Gastrocnemius medialis (tissue), 4 donors: ENCODE results near the gene AMFR. TPM values are rescaled to one million over a fixed set of nuclear protein-coding genes. Genes with fewer than 3 reads are reported as not detected.

Experiments used
- ATAC-seq, 2 donors: fragments of 150-250 bp; one replicate each; pipeline ENCODE4 v1.9.1; 2016
- DNase-seq, 2 donors: peaks; one replicate each; pipeline ENCODE4 v3.0.0-alpha.2; 2019
- H3K27ac ChIP-seq, 4 donors: fragments of 200-600 bp; sonication (generic); 1 replicate in 1 of 4; 2 replicates in 3 of 4; pipeline ENCODE4 v1.5.1; 2016 to 2018; ENCODE audit warnings: mild to moderate bottlenecking in 2 of 4, moderate library complexity in 1 of 4
- H3K27me3 ChIP-seq, 3 donors: fragments of 200-600 bp; sonication (generic) in 2 of 3; 1 replicate in 1 of 3; 2 replicates in 2 of 3; pipeline versions ENCODE4 v1.5.1 to v1.6.0; 2016 to 2019; ENCODE audit warnings: mild to moderate bottlenecking in 1 of 3, moderate library complexity in 1 of 3
- H3K36me3 ChIP-seq, 2 donors: fragments of 200-600 bp; sonication (generic) in 1 of 2; one replicate each; pipeline ENCODE4 v1.5.1; 2017 to 2018
- H3K4me1 ChIP-seq, 2 donors: fragments of 200-600 bp; sonication (generic) in 1 of 2; one replicate each; pipeline ENCODE4 v1.5.1; 2016 to 2017; ENCODE audit warnings: mild to moderate bottlenecking in 2 of 2
- H3K4me3 ChIP-seq, 4 donors: fragments of 200-600 bp; sonication (generic) in 3 of 4; 1 replicate in 1 of 4; 2 replicates in 3 of 4; pipeline ENCODE4 v1.5.1; 2016 to 2019; ENCODE audit warnings: mild to moderate bottlenecking in 2 of 4
- H3K9me3 ChIP-seq, 3 donors: fragments of 200-600 bp; sonication (generic) in 2 of 3; 1 replicate in 1 of 3; 2 replicates in 2 of 3; pipeline ENCODE4 v1.5.1; 2016 to 2019
- POLR2A ChIP-seq, 2 donors: fragments of 450-650 bp; IDR thresholded peaks; one replicate each; pipeline ENCODE4 v1.6.1; 2017; ENCODE audit warnings: antibody characterized with exemption in 2 of 2, mild to moderate bottlenecking in 2 of 2, moderate library complexity in 2 of 2
- in situ Hi-C, 4 donors: fragments of 200-750 bp; cut with MboI; loops; one replicate each; pipeline versions ENCODE4 v1.15.0 to v1.8.0; 2017; ENCODE audit warnings: low sequenced_read_pairs in 4 of 4
- intact Hi-C: fragments of 100-400 bp; cut with DNase I; formaldehyde crosslinking; loops from one replicate; pipeline ENCODE4 v1.15.1; 2023; ENCODE audit warnings: low total_unique reads
- total RNA-seq, 4 donors: library from RNA; depleted of rRNA; stranded (reverse); fragments of >200 nt; gene quantifications; one replicate each; pipeline versions ENCODE4 v1.1.0 to v1.2.3, GENCODE V29; 2016
- TF ChIP-seq, protein P1 (sequence below), 5 experiments: fragments of 450-650 bp in 3 of 5; fragments of 200-600 bp in 2 of 5; sonication (generic) in 2 of 5; IDR thresholded peaks in 4 of 5; conservative IDR thresholded peaks in 1 of 5; 1 replicate in 4 of 5; 2 replicates in 1 of 5; pipeline ENCODE4 v1.5.1; 2016 to 2019; ENCODE audit warnings: antibody characterized with exemption in 5 of 5, mild to moderate bottlenecking in 3 of 5, moderate library complexity in 3 of 5

Gene AMFR
- total RNA-seq, 4 donors from 2014 or later = 349 to 951 (median 571) TPM

DNA sequence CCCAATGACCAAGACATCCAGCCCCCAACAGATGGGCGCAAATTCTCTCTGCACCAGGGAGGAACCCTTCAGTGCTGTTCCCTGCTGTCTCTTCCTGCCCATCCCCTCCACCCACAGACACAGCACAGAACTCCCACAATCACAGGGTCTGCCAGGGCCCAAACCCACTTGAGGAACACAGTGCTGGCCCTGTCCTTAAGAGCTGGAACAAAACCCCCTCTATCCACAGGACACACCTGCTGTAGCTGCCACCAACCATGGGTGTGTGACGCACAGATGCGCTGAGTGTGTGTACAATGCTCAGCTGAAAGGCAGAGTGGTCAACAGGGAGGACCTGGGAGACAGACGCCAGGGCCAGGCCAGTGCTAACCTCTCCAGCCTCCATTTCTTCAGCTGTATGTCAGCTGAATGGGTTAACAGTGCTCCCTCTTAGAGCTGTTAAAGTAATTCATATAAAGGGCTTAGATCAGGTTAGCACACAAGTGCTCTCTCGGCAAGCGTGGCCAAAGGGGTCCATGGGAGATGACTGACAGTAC lies 62.1 kb downstream of the AMFR start:
- in situ Hi-C loops = no loop called here
- no peak overlapping the region for H3K4me3 ChIP-seq
- H3K27ac ChIP-seq = no peak overlapping the region
- DNase-seq = no peak
- no peak for ATAC-seq
- H3K9me3 ChIP-seq = no peaks in the 10 kb centered on the region
- no peak for TF ChIP-seq POLR2A (IDR thresholded peaks at IDR 0.05)
- TF ChIP-seq, protein P1, sequence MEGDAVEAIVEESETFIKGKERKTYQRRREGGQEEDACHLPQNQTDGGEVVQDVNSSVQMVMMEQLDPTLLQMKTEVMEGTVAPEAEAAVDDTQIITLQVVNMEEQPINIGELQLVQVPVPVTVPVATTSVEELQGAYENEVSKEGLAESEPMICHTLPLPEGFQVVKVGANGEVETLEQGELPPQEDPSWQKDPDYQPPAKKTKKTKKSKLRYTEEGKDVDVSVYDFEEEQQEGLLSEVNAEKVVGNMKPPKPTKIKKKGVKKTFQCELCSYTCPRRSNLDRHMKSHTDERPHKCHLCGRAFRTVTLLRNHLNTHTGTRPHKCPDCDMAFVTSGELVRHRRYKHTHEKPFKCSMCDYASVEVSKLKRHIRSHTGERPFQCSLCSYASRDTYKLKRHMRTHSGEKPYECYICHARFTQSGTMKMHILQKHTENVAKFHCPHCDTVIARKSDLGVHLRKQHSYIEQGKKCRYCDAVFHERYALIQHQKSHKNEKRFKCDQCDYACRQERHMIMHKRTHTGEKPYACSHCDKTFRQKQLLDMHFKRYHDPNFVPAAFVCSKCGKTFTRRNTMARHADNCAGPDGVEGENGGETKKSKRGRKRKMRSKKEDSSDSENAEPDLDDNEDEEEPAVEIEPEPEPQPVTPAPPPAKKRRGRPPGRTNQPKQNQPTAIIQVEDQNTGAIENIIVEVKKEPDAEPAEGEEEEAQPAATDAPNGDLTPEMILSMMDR (IDR thresholded peaks at IDR 0.05 in 4 of 5, conservative IDR thresholded peaks at IDR 0.05 in 1 of 5) = no peak
- peaks cover 14 to 18% of the 10 kb centered on the region in 2 donors for H3K4me1 ChIP-seq
- intact Hi-C loops = no loop called here
- peaks cover 0 to 56% of the 10 kb centered on the region in 2 donors for H3K36me3 ChIP-seq
- no peaks in the 10 kb centered on the region for H3K27me3 ChIP-seq

DNA sequence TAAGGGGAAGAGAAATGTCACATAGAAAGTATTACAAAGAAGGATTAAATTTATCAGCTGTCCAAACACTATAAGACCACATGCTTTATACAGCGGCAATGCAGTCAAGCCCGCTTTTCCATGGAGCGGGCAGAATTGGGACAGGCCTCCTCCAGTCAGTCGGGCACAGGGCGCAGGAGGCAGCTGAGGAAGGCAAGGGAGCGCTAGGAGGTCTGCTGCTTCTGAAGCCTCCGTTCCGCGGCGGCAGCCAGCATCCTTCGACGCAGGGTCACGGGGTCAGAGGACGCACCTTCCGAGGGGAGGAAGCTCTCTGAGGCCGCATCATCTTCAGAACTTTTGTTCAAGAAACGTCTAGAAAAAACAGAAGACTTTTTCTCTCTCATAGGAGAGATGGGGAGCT lies 62.6 kb downstream of the AMFR start:
- peaks cover 0 to 51% of the 10 kb centered on the region in 2 donors for H3K36me3 ChIP-seq
- ATAC-seq = no peak

DNA sequence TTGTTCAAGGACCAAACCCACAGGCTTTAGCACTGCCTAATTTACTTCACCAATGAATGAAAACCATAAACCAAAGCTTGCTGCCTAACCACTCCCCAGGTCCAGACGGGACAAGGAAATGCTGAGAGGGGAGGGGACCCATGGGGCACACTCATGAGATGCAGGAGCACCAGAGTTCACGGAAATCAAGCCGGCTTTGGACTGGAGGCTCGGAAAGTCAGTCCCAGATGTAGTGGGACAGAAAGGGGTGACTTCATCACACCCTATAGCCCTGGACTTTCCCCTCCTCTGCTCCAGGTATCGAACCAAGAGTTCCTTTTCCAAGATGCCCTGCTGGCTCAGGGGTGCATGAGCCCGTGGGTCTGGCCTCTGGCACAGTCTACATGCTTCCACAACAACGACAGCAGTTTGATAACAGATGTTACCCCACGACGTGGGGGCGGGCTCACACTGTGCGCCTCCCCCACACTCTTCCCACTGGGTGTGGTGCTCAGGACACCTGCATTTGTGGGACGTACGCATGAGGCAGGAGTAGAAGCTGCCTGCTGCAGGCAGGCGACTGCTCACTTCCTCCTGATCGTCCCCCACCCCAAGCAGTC lies 63.2 kb downstream of the AMFR start:
- H3K36me3 ChIP-seq = peaks cover 0 to 45% of the 10 kb centered on the region in 2 donors
- in situ Hi-C loops = no loop called here
- peaks cover 20 to 21% of the 10 kb centered on the region in 2 donors for H3K4me1 ChIP-seq
- no peak for TF ChIP-seq POLR2A (IDR thresholded peaks at IDR 0.05)
- TF ChIP-seq, protein P1 (IDR thresholded peaks at IDR 0.05 in 4 of 5, conservative IDR thresholded peaks at IDR 0.05 in 1 of 5) = no peak
- intact Hi-C loops = no loop called here
- ATAC-seq (no peak), DNase-seq (peak in 1 of 2 donors; percentile 11)
- H3K27ac ChIP-seq = no peak overlapping the region
- no peak overlapping the region for H3K4me3 ChIP-seq
- H3K27me3 ChIP-seq = no peaks in the 10 kb centered on the region
- no peaks in the 10 kb centered on the region for H3K9me3 ChIP-seq

More for the DNA sequence above, 62.6 kb downstream of the AMFR start:
- DNase-seq = peak in 1 of 2 donors; percentile 10
- in situ Hi-C loops = no loop called here
- TF ChIP-seq, protein P1 (IDR thresholded peaks at IDR 0.05 in 4 of 5, conservative IDR thresholded peaks at IDR 0.05 in 1 of 5) = no peak
- no peak for TF ChIP-seq POLR2A (IDR thresholded peaks at IDR 0.05)
- Histone ChIP-seq H3K4me1 (peaks cover 16 to 19% of the 10 kb centered on the region in 2 donors), H3K4me3 (no peak overlapping the region), H3K27me3 (no peaks in the 10 kb centered on the region), H3K9me3 (no peaks in the 10 kb centered on the region), H3K27ac (no peak overlapping the region)
- intact Hi-C loops = no loop called here

DNA sequence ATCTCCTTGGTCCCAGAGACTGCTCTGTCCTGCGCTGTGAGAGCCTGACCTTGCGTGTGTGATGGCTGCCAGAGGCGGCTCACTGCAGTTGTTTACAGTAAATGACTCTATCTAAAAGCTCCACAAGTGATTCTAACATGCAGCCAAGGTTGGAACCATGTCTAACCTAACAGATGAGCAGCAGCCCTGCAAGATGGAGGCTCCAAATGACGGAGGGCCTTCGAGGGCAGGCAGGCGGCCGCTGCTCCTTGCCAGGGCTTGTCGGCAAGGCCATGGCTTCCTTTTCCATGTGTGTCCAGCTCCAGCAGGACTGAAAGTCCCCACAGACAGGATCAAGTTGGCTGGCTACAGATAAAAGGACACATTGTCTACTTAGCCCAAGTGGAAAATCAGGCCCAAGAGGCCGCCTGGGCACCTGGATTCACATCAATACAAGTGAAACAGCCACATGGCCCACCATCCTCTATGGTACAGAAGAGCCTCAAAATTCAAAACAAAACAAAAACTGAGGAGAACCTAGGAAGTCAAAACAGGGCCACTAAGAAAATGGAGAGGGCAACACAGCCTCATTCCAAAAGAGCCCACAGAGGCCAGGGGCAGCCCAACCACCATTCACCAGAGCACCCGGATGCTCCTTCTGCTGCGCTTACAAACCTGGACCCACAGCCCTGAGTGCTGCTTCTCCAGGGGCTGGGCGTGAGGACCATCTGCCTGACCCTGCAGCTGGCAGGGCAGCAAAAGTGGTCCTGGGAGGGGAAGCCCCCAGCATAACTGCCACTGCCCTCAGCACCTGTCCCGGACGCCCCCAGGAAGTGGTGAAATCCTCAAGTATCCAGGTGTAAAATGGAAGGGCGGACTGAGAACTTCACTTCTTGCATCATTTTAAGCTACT lies 65.0 kb downstream of the AMFR start:
- TF ChIP-seq POLR2A (IDR thresholded peaks at IDR 0.05) = no peak
- TF ChIP-seq, protein P1 (IDR thresholded peaks at IDR 0.05 in 4 of 5, conservative IDR thresholded peaks at IDR 0.05 in 1 of 5) = no peak
- DNase-seq = peak in 1 of 2 donors; percentile 36
- peak overlapping the region; percentile 51 to 77 (median 62) for H3K27ac ChIP-seq
- no peaks in the 10 kb centered on the region for H3K9me3 ChIP-seq
- in situ Hi-C loops (no loop called here), intact Hi-C loops (no loop called here)
- H3K27me3 ChIP-seq = no peaks in the 10 kb centered on the region
- no peak overlapping the region for H3K4me3 ChIP-seq
- H3K36me3 ChIP-seq = peaks cover 0 to 35% of the 10 kb centered on the region in 2 donors
- ATAC-seq = peak; percentile 14 to 32
- peaks cover 21 to 36% of the 10 kb centered on the region in 2 donors for H3K4me1 ChIP-seq
